GM19043 (cell line): ENCODE results near the gene VAV1.
"Not testable (repeated sequence)": the region's sequence is repeated elsewhere in the genome, so short reads cannot be mapped to it uniquely, and the experiment has no call there.

Experiments used
- ATAC-seq: cut with Tn5 transposase; IDR thresholded peaks from one replicate; pipeline ENCODE4 v1.9.1; 2021; ENCODE audit warnings: low read depth; ENCODE audit not compliant: unreplicated experiment

Gene VAV1

DNA sequence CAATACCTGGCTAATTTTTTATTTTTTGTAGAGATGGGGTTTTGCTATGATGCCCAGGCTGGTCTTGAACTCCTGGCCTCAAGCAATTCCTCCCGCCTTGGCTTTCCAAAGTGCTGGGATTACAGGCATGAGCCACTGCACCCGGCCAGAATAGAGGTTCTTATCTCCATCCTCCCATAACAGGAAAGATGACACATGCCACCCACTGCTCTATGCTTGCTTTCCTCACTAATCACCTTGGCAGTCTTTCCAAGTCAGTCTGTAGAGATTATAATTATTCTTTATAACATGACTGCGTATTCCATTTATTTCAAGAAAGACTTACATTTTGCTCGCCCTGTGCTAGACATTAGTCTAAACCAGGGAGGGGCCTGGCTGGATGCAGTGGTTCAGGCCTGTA lies 6.7 kb downstream of the VAV1 start:
- ATAC-seq: no peak

DNA sequence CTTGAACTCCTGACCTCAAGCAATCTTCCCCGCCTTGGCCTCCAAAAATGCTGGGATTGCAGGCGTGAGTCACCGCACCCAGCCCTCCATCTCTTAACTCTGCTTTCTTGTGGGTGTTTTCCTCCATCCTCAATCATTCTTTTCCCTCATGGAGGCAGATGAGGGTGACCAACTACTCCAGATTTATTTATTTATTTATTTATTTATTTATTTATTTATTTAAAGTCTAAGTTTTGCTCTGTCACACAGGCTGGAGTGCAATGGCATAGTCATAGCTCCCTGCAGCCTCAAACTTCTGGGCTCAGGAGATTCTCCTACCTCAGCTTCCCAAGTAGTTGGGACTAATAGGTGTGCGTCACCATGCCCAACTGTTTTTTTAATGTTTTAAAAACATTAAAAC lies 14.9 kb downstream of the VAV1 start:
- no peak for ATAC-seq

DNA sequence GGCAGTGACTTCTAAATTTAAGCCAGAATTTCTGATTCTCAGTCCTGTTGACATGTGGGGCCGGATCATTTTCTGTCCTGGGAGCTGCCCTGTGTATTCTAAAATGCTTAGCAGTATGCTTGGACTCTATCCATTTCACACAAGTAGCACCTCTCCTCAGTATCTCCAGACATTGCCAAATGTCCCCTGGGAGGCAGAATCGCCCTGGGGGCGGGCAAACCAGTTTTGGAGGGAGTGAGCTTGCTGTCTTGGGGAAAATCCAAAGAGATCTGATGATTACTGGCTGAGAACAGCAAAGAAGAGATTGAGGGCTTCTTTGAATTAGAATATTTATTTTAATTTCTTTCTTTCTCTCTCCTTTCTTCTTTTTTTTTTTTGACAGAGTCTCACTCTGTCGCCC lies 16.4 kb downstream of the VAV1 start:
- no peak for ATAC-seq

DNA sequence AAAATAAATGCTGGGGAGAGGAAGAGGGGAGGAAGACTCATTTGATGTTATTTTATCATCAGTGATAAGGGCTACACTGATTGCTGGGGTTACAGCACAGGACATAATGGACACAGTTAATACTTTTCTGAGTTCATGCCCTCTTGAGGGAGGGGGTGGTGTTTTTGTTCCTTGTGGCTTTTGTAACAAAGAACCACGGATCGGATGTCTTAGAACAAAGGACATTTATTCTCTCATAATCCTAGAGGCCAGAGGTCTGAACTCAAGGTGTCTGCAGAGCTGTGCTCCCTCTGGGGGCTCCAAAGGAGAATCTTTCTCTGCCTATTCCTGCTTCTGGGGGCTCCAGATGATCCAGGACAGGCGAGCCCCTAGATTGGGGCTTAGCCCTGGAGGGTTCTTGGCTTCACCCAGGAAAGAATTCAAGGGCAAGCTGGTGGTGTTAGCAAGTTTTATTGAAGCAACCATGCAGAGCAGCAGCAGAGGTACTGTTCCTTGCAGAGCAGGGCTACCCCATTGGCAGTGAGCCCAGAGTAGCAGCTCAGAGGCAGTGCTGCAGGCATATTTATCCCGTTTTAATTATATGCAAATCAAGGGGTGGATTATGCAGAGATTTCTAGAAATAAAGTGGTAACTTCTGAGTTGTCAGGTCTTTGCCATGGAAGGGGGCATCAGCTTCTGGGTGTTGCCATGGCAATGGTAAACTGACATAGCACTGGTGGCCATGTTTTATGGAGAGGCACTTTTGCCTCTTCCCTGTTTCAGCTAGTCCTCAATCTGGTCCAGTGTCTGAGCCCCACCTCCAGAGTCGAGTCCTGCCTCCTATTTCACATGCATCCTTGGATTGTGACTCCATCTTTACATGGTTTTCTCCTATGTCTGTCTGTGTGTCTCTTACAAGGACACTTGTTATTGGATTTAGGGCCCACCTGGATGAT lies 18.0 kb downstream of the VAV1 start:
- ATAC-seq: no peak

DNA sequence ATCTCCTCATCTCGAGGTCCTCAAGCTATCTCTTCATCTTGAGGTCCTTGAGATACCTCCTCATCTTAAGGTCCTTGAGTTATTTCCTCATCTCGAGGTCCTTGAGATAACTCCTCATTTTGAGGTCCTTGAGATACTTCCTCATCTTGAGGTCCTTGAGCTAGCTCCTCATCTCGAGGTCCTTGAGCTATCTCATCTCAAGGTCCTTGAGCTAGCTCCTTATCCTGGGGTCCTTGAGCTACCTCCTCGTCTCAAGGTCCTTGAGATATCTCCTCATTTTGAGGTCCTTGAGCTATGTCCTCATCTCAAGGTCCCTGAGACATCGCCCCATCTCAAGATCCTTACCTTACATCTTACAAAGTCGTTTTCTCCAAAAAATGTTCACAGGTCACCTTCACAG lies 18.7 kb downstream of the VAV1 start:
- ATAC-seq: no peak

DNA sequence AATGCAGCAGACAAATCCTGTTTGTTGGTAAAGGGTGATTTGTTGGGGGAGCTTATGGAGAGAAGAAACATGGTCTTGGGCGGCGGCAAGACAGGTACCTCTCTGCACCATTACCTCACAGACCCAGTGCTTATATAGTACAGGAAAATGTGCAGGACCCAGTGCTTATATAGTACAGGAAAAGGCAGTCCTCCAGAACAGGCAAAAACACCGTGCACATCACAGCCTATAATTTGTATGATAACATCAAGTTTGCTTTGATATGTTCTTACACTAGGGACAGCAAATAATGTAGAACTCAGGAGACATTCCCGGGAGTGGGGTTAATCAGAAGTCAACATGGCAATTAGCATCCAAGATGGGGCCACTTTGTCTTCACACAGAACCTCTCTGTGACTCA lies 20.9 kb downstream of the VAV1 start:
- no peak for ATAC-seq

DNA sequence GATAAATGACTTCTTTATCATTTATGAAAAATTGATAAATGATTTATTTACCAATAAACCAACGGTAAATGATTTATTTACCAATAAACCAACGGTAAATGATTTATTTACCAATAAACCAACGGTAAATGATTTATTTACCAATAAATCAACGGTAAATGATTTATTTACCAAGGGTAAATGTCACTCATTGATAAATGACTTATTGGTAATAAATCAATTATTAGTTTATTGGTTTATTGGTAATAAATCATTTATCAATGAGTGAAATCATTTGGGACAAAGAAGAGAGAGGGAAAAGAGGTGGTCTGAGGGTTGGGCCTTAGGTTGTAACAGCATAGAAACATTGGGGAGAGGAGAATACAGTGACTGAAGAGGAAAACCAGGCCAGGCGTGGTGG lies 21.5 kb downstream of the VAV1 start:
- ATAC-seq: no peak

DNA sequence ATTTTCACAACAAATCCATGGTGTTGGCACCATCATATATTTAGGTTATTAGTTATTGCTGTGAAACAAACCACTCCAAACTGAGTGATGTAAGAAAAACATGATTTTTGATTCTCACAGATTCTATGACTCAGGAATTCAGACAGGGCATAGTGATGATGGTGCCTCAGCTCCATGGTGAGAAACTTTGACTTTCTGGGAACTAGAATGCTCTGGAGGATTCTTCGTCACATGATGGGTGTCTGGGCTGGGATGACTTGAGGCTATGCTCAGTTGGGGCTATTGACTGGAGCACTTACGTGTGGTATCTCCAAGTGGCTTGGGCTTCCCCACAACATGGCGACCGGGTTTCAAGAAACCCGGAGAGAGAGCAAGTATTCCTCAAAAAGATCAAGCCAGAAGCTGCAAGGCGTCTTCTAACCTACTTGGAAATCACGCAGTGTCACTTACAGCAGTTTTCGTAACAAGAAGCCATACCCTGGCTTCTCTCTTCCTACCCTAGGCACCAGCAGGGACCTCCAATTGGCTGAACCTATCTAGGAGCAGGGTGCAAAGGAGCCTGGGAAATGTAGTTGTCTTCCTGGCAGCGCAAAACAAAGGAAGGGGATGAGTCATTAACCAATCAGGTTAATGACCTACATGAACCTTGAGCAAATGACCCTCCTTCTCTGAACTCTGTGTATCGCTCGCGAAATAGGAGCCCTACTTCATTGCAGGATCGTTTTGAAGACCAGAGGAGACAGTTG lies 22.4 kb downstream of the VAV1 start:
- ATAC-seq: no peak

DNA sequence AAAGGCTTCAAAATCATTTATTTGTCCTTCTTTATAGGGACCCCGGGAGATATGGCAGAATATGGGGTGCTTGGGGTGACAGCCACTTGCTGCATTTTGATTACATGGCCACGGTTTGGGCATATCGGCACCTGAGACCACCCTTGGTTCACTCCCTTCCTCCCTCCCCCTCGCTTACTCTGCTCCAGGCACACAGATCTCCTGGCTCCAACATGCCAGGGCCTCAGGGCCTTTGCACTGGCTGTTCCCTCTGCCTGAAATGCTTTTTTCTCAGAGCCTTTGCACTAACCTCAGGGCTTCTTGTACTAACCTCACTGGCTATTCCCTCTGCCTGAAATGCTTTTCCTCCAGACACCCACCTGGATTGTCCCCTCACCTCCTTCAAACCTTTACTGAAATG lies 23.8 kb downstream of the VAV1 start:
- no peak for ATAC-seq

DNA sequence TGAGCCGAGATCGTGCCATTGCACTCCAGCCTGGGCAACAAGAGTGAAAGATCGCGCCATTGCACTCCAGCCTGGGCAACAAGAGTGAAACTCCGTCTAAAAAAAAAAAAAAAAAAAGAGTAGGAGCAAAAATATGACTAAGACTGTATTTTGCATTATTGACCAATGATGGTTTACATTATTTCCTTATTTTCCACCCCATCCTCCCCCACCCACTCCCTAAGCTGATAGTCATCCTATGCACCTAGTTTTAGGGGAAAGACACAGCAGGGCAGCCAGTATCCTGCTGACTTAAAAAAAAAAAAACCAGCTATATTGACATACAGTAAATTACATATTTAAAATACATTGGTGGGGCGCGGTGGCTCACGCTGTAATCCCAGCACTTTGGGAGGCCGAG lies 25.1 kb downstream of the VAV1 start:
- ATAC-seq: no peak

DNA sequence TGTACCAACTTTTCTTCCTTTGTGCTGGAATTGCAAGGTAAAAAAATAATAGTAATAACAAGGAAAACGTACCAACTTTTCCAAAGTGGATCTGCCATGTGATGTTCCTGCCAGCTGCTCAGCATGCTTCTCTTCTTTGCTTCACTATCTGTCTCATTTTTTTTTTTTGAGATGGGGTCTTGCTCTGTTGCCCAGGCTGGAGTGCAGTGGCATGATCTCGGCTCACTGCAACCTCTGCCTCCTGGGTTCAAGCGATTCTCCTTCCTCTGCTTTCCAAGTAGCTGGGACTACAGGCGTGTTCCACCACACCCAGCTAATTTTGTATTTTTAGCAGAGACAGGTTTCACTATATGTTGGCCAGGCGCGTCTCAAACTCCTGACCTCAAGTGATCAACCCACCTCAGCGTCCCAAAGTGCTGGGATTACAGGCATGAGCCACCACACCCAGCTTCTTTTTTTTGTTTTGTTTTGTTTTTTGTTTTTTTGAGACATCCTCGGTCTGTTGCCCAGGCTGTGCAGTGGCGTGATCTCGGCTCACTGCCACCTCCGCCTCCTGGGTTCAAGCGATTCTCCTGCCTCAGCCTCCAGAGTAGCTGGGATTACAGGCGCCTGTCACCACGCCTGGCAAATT lies 27.8 kb downstream of the VAV1 start:
- not testable (repeated sequence) for ATAC-seq

DNA sequence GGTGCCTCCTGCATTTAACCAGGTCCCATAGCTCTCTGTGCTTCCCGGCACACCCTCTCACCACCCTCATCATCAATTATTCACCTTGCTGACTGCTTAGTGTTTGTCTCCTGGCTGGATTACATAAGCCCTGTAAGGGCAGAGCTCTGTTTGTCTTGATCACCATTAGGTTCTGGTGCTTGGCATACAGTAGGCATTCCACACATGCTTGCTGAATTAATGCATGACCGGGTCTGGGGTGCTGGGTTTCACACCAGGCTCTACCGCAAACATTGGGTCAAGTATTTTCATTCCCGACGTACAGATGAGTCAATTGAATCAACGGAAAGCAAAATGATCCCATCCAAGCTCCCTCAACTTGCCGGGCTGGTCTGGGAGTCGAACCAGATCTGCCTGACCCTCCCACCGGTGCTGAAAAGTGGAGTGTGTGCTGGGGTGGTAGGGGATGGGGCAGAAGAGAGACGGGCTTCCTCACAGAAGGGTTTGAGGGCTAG lies 28.5 kb downstream of the VAV1 start:
- ATAC-seq: no peak

DNA sequence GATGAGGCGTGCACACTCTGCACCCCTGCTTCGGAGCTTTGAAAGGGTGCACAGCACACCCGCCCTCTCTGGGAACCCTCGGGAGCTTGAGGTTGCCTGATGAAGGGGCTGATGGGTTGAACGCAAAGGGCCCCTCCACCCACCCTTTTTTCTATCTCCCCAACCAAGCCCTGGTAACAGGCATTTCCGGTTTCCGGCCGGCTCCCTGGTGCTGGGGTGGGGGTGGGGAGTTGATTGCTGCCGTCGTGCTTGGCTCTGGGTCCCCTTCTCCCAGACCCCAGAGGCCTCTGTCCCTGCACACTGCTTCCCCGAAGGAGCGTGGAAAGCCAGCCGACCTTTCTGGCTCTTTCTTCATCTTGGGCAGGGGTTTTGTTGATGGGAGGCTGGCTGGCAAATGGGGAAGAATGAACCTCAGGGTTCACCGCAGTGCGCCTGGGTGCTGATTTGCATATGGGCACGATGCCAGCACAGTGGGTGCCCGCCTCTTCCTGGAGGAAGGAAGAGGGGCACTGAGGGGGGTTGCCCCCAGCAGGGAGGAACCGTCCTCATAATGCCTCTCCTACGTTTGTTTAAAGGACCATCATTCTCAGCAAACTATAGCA lies 29.1 kb downstream of the VAV1 start:
- no peak for ATAC-seq

DNA sequence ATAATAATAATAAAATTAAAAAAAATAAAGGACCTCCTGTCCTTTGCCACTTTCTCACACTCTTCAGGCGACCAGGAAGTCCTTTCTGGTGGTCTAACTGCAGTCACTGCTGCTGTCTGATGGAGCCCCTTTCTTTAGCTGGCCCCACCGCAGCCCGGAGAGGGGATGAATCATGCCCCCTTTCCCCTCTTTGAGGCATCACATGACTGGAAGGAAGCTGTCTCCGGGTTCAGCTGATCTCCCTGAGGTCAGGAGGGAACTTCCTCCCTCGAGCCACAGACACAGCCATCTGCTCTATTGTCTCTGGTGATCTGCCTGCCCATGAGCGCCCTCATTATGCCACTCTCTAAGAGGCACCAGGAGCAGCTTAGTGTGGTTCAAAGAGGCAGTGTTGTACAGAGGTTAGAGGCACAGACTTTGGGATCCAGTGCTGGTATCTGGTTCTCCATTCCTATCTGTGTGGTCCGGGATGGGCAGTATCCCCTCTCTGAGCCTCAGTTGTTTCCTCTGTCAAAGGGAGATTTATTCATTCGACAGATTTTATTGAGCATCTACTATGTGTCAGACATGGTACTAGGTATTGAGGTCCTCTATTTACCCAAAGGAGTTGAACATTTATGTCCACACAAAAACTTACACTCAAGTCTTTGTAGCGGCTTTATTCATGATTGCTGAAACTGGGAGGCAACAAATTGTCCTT lies 30.0 kb downstream of the VAV1 start:
- no peak for ATAC-seq

DNA sequence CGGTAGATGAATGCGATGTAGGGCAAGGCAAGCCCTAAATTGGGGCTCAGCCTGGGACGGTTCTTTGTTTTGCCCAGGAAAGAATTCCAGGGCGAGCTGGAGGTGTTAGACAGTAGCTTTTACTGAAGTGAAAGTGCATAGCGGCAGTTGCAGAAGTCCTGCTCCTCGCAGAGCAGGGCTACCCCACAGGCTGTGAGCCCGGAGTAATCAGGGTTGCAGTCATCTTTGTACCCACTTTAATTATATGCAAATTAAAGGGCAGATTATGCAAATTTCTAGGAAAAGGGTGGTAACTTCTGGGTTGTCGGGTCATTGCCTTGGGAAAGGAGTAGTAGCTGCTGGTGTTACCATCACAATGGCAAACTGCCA lies 30.5 kb downstream of the VAV1 start:
- no peak for ATAC-seq

DNA sequence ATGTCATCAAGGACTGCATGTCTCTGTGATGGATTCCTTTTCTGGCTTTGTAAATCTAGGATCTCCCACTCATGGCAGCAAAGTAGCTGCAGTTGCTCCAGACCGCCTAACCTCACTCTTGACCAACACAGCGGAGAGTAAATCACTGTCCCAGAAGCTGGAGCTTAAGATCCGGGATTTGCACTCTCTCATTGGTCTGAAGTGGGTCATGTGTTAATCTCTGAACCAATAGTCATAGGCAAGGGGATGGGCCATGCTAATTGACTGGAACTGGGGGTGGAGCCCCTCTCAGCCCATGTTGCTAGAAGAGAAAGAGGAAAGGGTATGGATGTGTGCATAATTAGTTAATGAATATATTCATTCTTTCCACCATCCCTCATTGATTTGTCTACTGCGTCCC lies 34.0 kb downstream of the VAV1 start:
- no peak for ATAC-seq

DNA sequence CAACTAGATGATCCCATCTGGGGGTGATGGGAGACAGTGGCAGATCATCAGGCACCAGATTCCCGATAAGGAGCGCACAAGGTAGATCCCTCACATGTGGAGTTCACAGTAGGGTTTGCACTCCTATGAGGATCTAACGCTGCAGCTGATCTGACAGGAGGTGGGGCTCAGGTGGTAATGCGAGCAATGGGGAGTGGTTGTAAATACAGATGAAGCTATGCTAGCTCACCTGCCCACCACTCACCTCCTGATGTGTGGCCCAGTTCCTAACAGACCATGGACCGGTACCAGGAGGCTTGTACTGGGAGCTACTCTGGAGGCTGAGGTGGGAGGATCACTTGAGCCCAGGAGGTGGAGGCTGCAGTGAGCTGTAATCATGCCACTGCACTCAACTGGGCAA lies 34.8 kb downstream of the VAV1 start:
- no peak for ATAC-seq

DNA sequence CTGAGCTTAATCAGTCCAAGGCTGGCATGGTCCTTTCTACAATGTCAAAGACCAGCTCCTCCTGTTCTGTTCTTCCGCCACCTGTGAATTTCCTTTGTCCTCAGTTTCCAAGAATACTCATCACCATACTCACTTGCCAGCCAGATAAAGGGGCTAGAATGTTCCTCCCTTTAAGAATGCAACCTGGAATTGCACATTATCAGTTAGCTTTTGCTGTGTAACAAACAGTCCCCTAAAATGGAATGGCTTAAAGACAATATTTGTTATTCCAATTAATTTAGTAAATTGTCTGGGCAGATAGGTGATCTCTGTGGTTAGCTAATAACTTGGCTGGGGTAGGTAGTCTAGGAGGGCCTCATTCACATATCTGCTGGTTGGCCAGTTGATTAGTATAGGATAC lies 36.0 kb downstream of the VAV1 start:
- ATAC-seq: no peak

DNA sequence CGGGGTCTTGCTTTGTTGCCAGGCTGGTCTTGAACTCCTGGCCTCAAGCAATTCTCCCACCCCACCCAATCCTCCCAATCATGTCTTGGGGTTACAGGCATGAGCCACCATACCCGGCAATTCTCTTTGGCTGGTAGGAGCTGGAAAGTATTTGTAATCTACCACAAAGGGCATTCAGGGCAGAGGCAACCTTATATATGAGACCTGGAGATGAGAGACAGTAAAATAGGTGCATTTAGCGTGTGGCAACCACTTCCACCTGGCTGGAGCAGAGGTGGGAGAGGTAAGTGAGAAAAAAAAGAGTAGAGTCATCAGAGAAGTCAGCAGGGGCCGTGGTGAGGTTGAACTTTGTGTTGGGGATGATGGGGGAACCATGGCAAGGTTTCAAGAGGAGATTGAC lies 36.8 kb downstream of the VAV1 start:
- no peak for ATAC-seq

DNA sequence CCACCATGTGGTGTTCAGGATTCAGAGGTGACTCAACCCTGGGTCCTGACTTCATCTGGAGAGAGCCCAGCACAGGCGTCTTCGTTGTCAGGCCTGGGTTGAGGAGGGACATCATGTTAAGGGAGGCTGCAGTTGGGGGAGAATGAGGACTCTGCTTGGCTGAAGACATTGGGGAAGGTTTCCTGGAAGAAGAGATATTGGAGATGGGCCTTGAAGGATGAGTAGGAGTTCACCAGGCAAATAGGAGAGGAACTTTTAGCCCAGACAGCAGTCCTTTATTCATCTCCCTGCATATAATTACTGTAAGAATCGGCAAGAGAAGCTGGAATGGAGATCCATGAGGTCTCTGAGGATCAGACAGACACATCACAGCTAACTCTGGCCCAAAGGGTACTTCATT lies 38.9 kb downstream of the VAV1 start:
- no peak for ATAC-seq
